ENCODE measurements around the gene NELFCD.

- TF ChIP-seq SUZ12 (IDR thresholded peaks at IDR 0.05) (no peak), FOXM1 (IDR thresholded peaks at IDR 0.05; ENCODE audit: borderline replicate concordance) (no peak), FOXA1 (IDR thresholded peaks at IDR 0.05) (no peak), PKNOX1 (IDR thresholded peaks at IDR 0.05) (no peak)
These were observed 6.0 kb downstream of the NELFCD start for GRCh38 chr20:58986968-58987517.

Measured in HEK293T (cell line).